Measurements from ENCODE around the gene A3GALT2.

GRCh38 chr1:33360367-33360766, 39.5 kb upstream of the A3GALT2 start:
- TF ChIP-seq CTCF (IDR thresholded peaks at IDR 0.05) (no peak), EZH2 (IDR thresholded peaks at IDR 0.05) (no peak)
